Naive thymus-derived CD4-positive, alpha-beta T cell (primary cell): ENCODE data around the gene MIPEP. TPM values are rescaled to one million over a fixed set of nuclear protein-coding genes. Genes with fewer than 3 reads are reported as not detected.

ENCODE experiments used
- ATAC-seq: fragments of 150-1000 bp; cut with Tn5 transposase; 2 replicates; pipeline ENCODE4 v1.10.0; 2021; ENCODE audit warnings: mild to moderate bottlenecking, moderate library complexity
- CTCF ChIA-PET: fragments of 350-600 bp; sonication (Branson Sonifier 250); formaldehyde crosslinking; loops from one replicate; lab custom pipeline; 2021; ENCODE audit warnings: antibody characterized with exemption; lab: Charles Lee
- POLR2A ChIA-PET: fragments of 350-600 bp; sonication (Branson Sonifier 250); formaldehyde crosslinking; loops from one replicate; lab custom pipeline; 2021; ENCODE audit warnings: antibody characterized with exemption, inconsistent platforms; lab: Charles Lee
- DNase-seq, 9 donors: peaks; one replicate each; pipeline versions ENCODE4 v3.0.0 to v3.0.0-alpha.2; 2020 to 2022; ENCODE audit warnings: mixed read lengths in 1 of 9
- H3K27ac ChIP-seq: one replicate; pipeline ENCODE4 v1.7.0; 2013; ENCODE audit warnings: mild to moderate bottlenecking, low read depth, low read length, moderate library complexity
- H3K27me3 ChIP-seq, 2 donors: one replicate each; pipeline ENCODE4 v1.7.0; 2013; ENCODE audit warnings: low read length in 2 of 2, mild to moderate bottlenecking in 2 of 2, moderate library complexity in 2 of 2; ENCODE audit not compliant: control insufficient read depth in 2 of 2, insufficient read depth in 2 of 2
- H3K36me3 ChIP-seq, 3 experiments: 1 replicate in 2 of 3; 2 replicates in 1 of 3; pipeline ENCODE4 v1.7.0; 2013; ENCODE audit warnings: low read length in 3 of 3, mild to moderate bottlenecking in 3 of 3, moderate library complexity in 1 of 3; ENCODE audit not compliant: insufficient read depth in 3 of 3, control insufficient read depth in 2 of 3
- H3K4me1 ChIP-seq, 2 donors: one replicate each; pipeline ENCODE4 v1.7.0; 2013; ENCODE audit warnings: low read length in 2 of 2, mild to moderate bottlenecking in 2 of 2, moderate library complexity in 1 of 2; ENCODE audit not compliant: control insufficient read depth in 2 of 2, insufficient read depth in 2 of 2
- H3K4me3 ChIP-seq: 2 replicates; pipeline ENCODE4 v1.7.0; 2013; ENCODE audit warnings: mild to moderate bottlenecking, low read length
- H3K9me3 ChIP-seq, 3 experiments: 1 replicate in 2 of 3; 2 replicates in 1 of 3; pipeline ENCODE4 v1.7.0; 2013; ENCODE audit warnings: low read length in 3 of 3; ENCODE audit not compliant: control insufficient read depth in 2 of 3
- H3K27ac Mint-ChIP-seq, 9 donors: one replicate each; pipeline ENCODE4 v1.8.0; 2020 to 2022; ENCODE audit warnings: mixed read lengths in 9 of 9, mild to moderate bottlenecking in 8 of 9, moderate library complexity in 5 of 9, inconsistent platforms in 2 of 9
- H3K27me3 Mint-ChIP-seq, 5 donors: one replicate each; pipeline ENCODE4 v1.8.0; 2021 to 2022; ENCODE audit warnings: mixed read lengths in 5 of 5, mild to moderate bottlenecking in 1 of 5
- H3K36me3 Mint-ChIP-seq, 5 donors: one replicate each; pipeline ENCODE4 v1.8.0; 2020 to 2022; ENCODE audit warnings: mixed read lengths in 5 of 5, mild to moderate bottlenecking in 3 of 5, inconsistent platforms in 1 of 5
- H3K4me1 Mint-ChIP-seq, 7 donors: one replicate each; pipeline ENCODE4 v1.8.0; 2020 to 2022; ENCODE audit warnings: mixed read lengths in 7 of 7, mild to moderate bottlenecking in 3 of 7, inconsistent platforms in 1 of 7
- H3K4me3 Mint-ChIP-seq, 10 donors: one replicate each; pipeline ENCODE4 v1.8.0; 2020 to 2022; ENCODE audit warnings: mild to moderate bottlenecking in 10 of 10, mixed read lengths in 10 of 10, moderate library complexity in 6 of 10, inconsistent platforms in 2 of 10
- H3K9me3 Mint-ChIP-seq, 11 donors: one replicate each; pipeline ENCODE4 v1.8.0; 2020 to 2022; ENCODE audit warnings: mixed read lengths in 11 of 11, mild to moderate bottlenecking in 4 of 11, inconsistent platforms in 1 of 11, moderate library complexity in 1 of 11
- intact Hi-C, 2 donors: fragments of 100-400 bp; cut with micrococcal nuclease; formaldehyde crosslinking; loops; one replicate each; pipeline ENCODE4 v1.15.1; 2023
- polyA plus RNA-seq, 2 donors: library from polyadenylated mRNA; unstranded; fragments of 300-500 nt; fragmentation: Illumina TruSeq; gene quantifications; one replicate each; pipeline ENCODE4 v1.2.3, GENCODE V29; 2021
- total RNA-seq, 6 experiments: library from RNA in 5 of 6; stranded (reverse) in 5 of 6; gene quantifications; 1 replicate in 5 of 6; 2 replicates in 1 of 6; pipeline ENCODE4 v1.2.3 and lab custom pipeline; 2021 to 2026

Gene MIPEP
- total and polyA plus RNA-seq, 7 experiments from 2014 or later: 8.0 to 20.7 (median 9.5) TPM

- Histone ChIP-seq H3K9me3 (no peaks in the 10 kb centered on the region), H3K27ac (no peak overlapping the region), H3K4me1 (no peaks in the 10 kb centered on the region), H3K27me3 (no peaks in the 10 kb centered on the region), H3K4me3 (no peak overlapping the region), H3K36me3 (no peaks in the 10 kb centered on the region)
- ChIA-PET POLR2A (no interaction called here), CTCF (no interaction called here)
- peaks cover 0 to 2% (median 0%) of the 10 kb centered on the region in 7 donors for H3K4me1 Mint-ChIP-seq
- H3K36me3 Mint-ChIP-seq: peaks cover 0 to 25% (median 8%) of the 10 kb centered on the region in 5 donors
- intact Hi-C loops: no loop called here
- no peaks in the 10 kb centered on the region for H3K9me3 Mint-ChIP-seq
- no peak overlapping the region for H3K4me3 Mint-ChIP-seq
- ATAC-seq (no peak), DNase-seq (no peak)
- peak overlapping the region in 2 of 9 donors; percentile 17 to 26 for H3K27ac Mint-ChIP-seq
- no peaks in the 10 kb centered on the region for H3K27me3 Mint-ChIP-seq
Observed at GRCh38 chr13:23811366-23812062, 77.7 kb downstream of the MIPEP start.

- Histone ChIP-seq H3K4me3 (no peak overlapping the region), H3K27me3 (no peaks in the 10 kb centered on the region), H3K36me3 (peaks cover 0 to 3% (median 0%) of the 10 kb centered on the region in 3 experiments), H3K9me3 (no peaks in the 10 kb centered on the region), H3K4me1 (no peaks in the 10 kb centered on the region), H3K27ac (no peak overlapping the region)
- ATAC-seq (no peak), DNase-seq (no peak)
- H3K4me3 Mint-ChIP-seq: no peak overlapping the region
- intact Hi-C loops: no loop called here
- H3K9me3 Mint-ChIP-seq: no peaks in the 10 kb centered on the region
- ChIA-PET CTCF (no interaction called here), POLR2A (no interaction called here)
- H3K36me3 Mint-ChIP-seq: peaks cover 0 to 25% (median 7%) of the 10 kb centered on the region in 5 donors
- H3K27me3 Mint-ChIP-seq: no peaks in the 10 kb centered on the region
- H3K27ac Mint-ChIP-seq: peak overlapping the region in 1 of 9 donors; percentile 6
- H3K4me1 Mint-ChIP-seq: peaks cover 0 to 2% (median 0%) of the 10 kb centered on the region in 7 donors
Observed at GRCh38 chr13:23810685-23811240, 78.4 kb downstream of the MIPEP start.

DNA sequence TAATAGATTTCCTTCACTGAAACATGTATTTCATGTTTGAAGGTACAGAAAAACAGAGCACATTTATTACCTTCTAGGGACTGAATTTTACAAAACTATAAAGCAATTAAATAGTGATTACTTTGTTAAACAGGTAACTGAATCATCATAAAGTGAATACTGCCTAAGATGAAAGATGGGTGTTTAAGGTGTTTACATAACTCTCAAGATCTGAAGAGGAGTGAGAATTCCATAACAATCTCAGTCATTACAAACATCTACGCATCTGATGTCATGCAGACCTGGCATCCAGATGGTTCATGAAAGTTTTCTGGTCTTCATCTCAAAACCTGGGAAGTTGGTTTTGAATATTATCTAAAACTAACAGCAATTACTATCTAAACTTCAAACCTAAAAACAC, 80.4 kb downstream of the MIPEP start:
- H3K27me3 ChIP-seq: no peaks in the 10 kb centered on the region
- peaks cover 0 to 6% (median 0%) of the 10 kb centered on the region in 3 experiments for H3K36me3 ChIP-seq
- no peaks in the 10 kb centered on the region for H3K4me1 ChIP-seq
- Mint-ChIP-seq H3K27me3 (no peaks in the 10 kb centered on the region), H3K4me3 (no peak overlapping the region), H3K27ac (no peak overlapping the region), H3K36me3 (peaks cover 0 to 43% (median 23%) of the 10 kb centered on the region in 5 donors), H3K9me3 (peaks cover 0 to 1% (median 0%) of the 10 kb centered on the region in 11 donors), H3K4me1 (peaks cover 0 to 2% (median 0%) of the 10 kb centered on the region in 7 donors)
- intact Hi-C loops: no loop called here
- no peak overlapping the region for H3K4me3 ChIP-seq
- H3K9me3 ChIP-seq: no peaks in the 10 kb centered on the region
- DNase-seq (no peak), ATAC-seq (no peak)
- H3K27ac ChIP-seq: no peak overlapping the region
- POLR2A ChIA-PET: interaction anchor here (0.6 kb wide), 1 partner anchor 1432 kb away, joined by 3 read pairs; no protein-coding TSS in a partner anchor
- CTCF ChIA-PET: interaction anchor here (0.6 kb wide), 1 partner anchor 1680 kb away, joined by 3 read pairs; no protein-coding TSS in a partner anchor

DNA sequence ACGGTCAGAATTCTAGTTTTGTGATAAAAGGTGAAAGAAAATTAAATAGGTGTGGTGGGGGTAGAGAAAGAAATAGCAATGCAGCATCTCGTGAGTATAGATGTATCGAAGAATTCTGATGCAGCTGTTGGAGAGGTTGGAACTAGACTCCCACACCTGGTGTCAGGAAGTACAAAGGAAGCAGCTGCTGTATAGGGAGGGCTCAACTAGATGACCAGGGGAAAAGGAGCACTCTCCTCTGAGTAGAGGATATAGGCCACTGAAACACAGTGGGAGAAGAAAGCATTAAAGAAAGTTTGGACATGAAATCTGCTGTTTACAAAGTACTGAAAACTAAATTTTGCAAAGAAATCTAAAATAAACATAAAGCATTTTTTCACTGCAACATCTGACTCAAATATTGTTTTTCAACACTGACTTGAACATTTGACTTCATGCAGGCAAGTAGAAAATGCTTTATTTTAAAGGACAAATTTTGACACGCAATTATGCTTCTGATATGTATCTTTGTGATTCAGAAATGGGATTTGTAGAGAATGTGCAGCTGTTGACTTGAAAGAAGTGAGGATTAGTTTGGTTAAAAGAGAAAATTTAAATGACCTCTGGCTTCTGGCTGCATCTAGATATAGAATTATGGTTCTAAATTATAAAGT, 82.2 kb downstream of the MIPEP start:
- intact Hi-C loops: no loop called here
- Mint-ChIP-seq H3K36me3 (peaks cover 3 to 58% (median 33%) of the 10 kb centered on the region in 5 donors), H3K27me3 (no peaks in the 10 kb centered on the region), H3K27ac (peak overlapping the region in 2 of 9 donors; percentile 1 to 4), H3K4me1 (peaks cover 0 to under 1% (median 0%) of the 10 kb centered on the region in 7 donors), H3K4me3 (no peak overlapping the region), H3K9me3 (peaks cover 0 to 1% (median 0%) of the 10 kb centered on the region in 11 donors)
- H3K4me1 ChIP-seq: no peaks in the 10 kb centered on the region
- POLR2A ChIA-PET: no interaction called here
- ATAC-seq (no peak), DNase-seq (no peak)
- peaks cover 0 to 6% (median 0%) of the 10 kb centered on the region in 3 experiments for H3K36me3 ChIP-seq
- H3K27me3 ChIP-seq: no peaks in the 10 kb centered on the region
- H3K4me3 ChIP-seq: no peak overlapping the region
- H3K9me3 ChIP-seq: no peaks in the 10 kb centered on the region
- H3K27ac ChIP-seq: no peak overlapping the region
- CTCF ChIA-PET: interaction anchor here (1.1 kb wide), 1 partner anchor 340 kb away, joined by 3 read pairs; no protein-coding TSS in a partner anchor

DNA sequence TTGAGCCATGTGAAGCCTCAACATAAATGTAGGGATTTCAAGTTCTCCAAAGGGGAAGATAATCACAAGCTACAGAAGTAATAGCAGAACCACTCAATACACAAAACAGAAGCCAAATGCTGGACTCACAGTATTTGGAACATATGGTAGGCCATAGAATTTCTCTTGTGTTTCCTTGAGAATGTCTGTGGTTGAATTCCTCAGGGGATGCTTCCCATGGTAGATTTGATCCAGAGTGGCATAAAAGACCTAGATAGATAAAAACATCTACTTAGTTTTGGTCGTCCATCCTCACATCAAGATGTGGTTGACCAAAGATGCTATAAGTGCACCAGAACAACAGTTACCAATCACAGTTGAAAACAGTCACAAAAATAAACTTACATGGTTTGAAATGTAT, 83.4 kb downstream of the MIPEP start:
- Histone ChIP-seq H3K36me3 (peaks cover 0 to 6% (median 0%) of the 10 kb centered on the region in 3 experiments), H3K27me3 (no peaks in the 10 kb centered on the region), H3K4me3 (no peak overlapping the region), H3K27ac (no peak overlapping the region), H3K4me1 (no peaks in the 10 kb centered on the region), H3K9me3 (no peaks in the 10 kb centered on the region)
- peaks cover 5 to 62% (median 37%) of the 10 kb centered on the region in 5 donors for H3K36me3 Mint-ChIP-seq
- no peaks in the 10 kb centered on the region for H3K27me3 Mint-ChIP-seq
- CTCF ChIA-PET: no interaction called here
- intact Hi-C loops: no loop called here
- no peak overlapping the region for H3K27ac Mint-ChIP-seq
- POLR2A ChIA-PET: no interaction called here
- no peak overlapping the region for H3K4me3 Mint-ChIP-seq
- peaks cover 0 to 9% (median 5%) of the 10 kb centered on the region in 7 donors for H3K4me1 Mint-ChIP-seq
- ATAC-seq: no peak
- DNase-seq: no peak
- peaks cover 0 to 2% (median 0%) of the 10 kb centered on the region in 11 donors for H3K9me3 Mint-ChIP-seq

DNA sequence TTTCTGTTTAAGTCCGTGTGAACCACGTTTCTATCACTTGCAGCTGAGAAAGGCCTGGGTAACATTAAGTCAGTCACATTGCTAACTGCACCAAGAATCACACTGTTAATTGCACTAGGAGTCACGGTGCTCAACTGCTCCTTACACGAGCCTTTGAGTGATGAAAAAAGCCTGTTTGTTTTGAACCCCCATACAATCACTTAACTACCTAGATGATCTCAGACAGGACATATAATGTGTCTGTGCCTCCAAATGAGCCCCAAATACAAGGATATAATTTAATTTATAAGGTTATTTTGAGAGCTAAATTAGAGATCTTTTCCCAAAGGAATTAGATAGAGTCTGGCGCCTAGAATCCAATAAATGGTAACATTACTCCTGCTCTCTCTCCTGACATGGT, 84.1 kb downstream of the MIPEP start:
- peaks cover 3 to 16% (median 10%) of the 10 kb centered on the region in 7 donors for H3K4me1 Mint-ChIP-seq
- H3K4me1 ChIP-seq: peaks cover 0 to 5% of the 10 kb centered on the region in 2 donors
- H3K36me3 Mint-ChIP-seq: peaks cover 5 to 58% (median 37%) of the 10 kb centered on the region in 5 donors
- no peaks in the 10 kb centered on the region for H3K27me3 Mint-ChIP-seq
- H3K27ac ChIP-seq: no peak overlapping the region
- no peak overlapping the region for H3K4me3 ChIP-seq
- H3K4me3 Mint-ChIP-seq: no peak overlapping the region
- no peak for ATAC-seq
- no peak for DNase-seq
- no peak overlapping the region for H3K27ac Mint-ChIP-seq
- no peaks in the 10 kb centered on the region for H3K9me3 ChIP-seq
- ChIA-PET POLR2A (no interaction called here), CTCF (no interaction called here)
- intact Hi-C loops: no loop called here
- no peaks in the 10 kb centered on the region for H3K27me3 ChIP-seq
- H3K9me3 Mint-ChIP-seq: peaks cover 0 to 2% (median 0%) of the 10 kb centered on the region in 11 donors
- peaks cover 0 to 6% (median 0%) of the 10 kb centered on the region in 3 experiments for H3K36me3 ChIP-seq
